NCI-H1930 (cell line): Measurements from ENCODE around the gene KCNIP4.

Experiments
- DNase-seq, 2 experiments: peaks; one replicate each; lab custom pipeline; 2025; lab: John Stamatoyannopoulos, UW

Gene KCNIP4

GRCh38 chr4:21848021-21848420 is 100.6 kb downstream of the KCNIP4 start:
- DNase-seq = no peak

GRCh38 chr4:21845663-21846062 is 102.9 kb downstream of the KCNIP4 start:
- DNase-seq = no peak

- no peak for DNase-seq
Observed at GRCh38 chr4:21835712-21836111, 112.9 kb downstream of the KCNIP4 start.

GRCh38 chr4:21830272-21830671 is 118.3 kb downstream of the KCNIP4 start:
- no peak for DNase-seq

GRCh38 chr4:21827575-21827974 is 121.0 kb downstream of the KCNIP4 start:
- DNase-seq = no peak

- no peak for DNase-seq
Observed at GRCh38 chr4:21826071-21826470, 122.5 kb downstream of the KCNIP4 start.

GRCh38 chr4:21819086-21819485 is 129.5 kb downstream of the KCNIP4 start:
- DNase-seq = no peak

- DNase-seq = no peak
Observed at GRCh38 chr4:21815651-21816377, 132.8 kb downstream of the KCNIP4 start.

GRCh38 chr4:21811565-21811964 is 137.0 kb downstream of the KCNIP4 start:
- DNase-seq = no peak

- no peak for DNase-seq
Observed at GRCh38 chr4:21806991-21807390, 141.6 kb downstream of the KCNIP4 start.

GRCh38 chr4:21802406-21802805 is 146.2 kb downstream of the KCNIP4 start:
- DNase-seq = no peak

GRCh38 chr4:21801661-21802385 is 146.7 kb downstream of the KCNIP4 start:
- no peak for DNase-seq

GRCh38 chr4:21795091-21795490 is 153.5 kb downstream of the KCNIP4 start:
- DNase-seq = no peak

- no peak for DNase-seq
Observed at GRCh38 chr4:21792736-21793135, 155.8 kb downstream of the KCNIP4 start.

- peak; percentile 10 to 22 for DNase-seq
Observed at GRCh38 chr4:21790438-21791029, 158.0 kb downstream of the KCNIP4 start.

- DNase-seq = no peak
Observed at GRCh38 chr4:21780148-21780547, 168.4 kb downstream of the KCNIP4 start.

- DNase-seq = no peak
Observed at GRCh38 chr4:21778702-21779101, 169.9 kb downstream of the KCNIP4 start.

- DNase-seq = no peak
Observed at GRCh38 chr4:21775703-21776102, 172.9 kb downstream of the KCNIP4 start.

- no peak for DNase-seq
Observed at GRCh38 chr4:21769404-21770147, 179.0 kb downstream of the KCNIP4 start.

- DNase-seq = peak; percentile 11 to 31
Observed at GRCh38 chr4:21768349-21769310, 179.9 kb downstream of the KCNIP4 start.

GRCh38 chr4:21765810-21766407 is 182.7 kb downstream of the KCNIP4 start:
- peak in 1 of 2 experiments; percentile 32 for DNase-seq
